K562 (cell line): ENCODE results near the gene CNTN3. TPM values are rescaled to one million over a fixed set of nuclear protein-coding genes. Genes with fewer than 3 reads are reported as not detected.

Experiments
- BACH1 ChIP-seq: fragments of 200-800 bp; sonication (Bioruptor generic); IDR thresholded peaks from 2 replicates; pipeline ENCODE4 v1.6.1; 2016; ENCODE audit warnings: missing genetic modification characterization, missing compliant biosample characterization
- GTF2B ChIP-seq: IDR thresholded peaks from 2 replicates; pipeline ENCODE4 v1.6.1; 2011; ENCODE audit not compliant: insufficient read length; ENCODE audit errors: extremely low read depth
- XRCC5 ChIP-seq: fragments of 200-400 bp; formaldehyde crosslinking; IDR thresholded peaks from 2 replicates; pipeline ENCODE4 v1.6.1; 2017; ENCODE audit warnings: low read depth, mild to moderate bottlenecking, low read length
- ZKSCAN3 ChIP-seq: fragments of 250-450 bp; sonication (Bioruptor Pico); IDR thresholded peaks from 2 replicates; pipeline ENCODE4 v1.4.0; 2020
- polyA plus RNA-seq, 8 experiments: library from polyadenylated mRNA; depleted of rRNA in 4 of 8; stranded (reverse) in 5 of 8; unstranded in 3 of 8; fragments of >200 nt; fragmentation: Nextera tagmentation in 2 of 8; fragmentation: Illumina TruSeq in 1 of 8; extraction: Ambion mirVana in 2 of 8; extraction: Trizol in 1 of 8; gene quantifications; 2 replicates each; pipeline versions ENCODE4 v1.2.1 to v1.2.3, GENCODE V29; 2011 to 2014; ENCODE audit warnings: inconsistent platforms in 1 of 8, missing spikeins in 1 of 8
- total RNA-seq, 7 experiments: library from RNA; depleted of rRNA in 6 of 7; stranded (reverse); fragments of >200 nt in 6 of 7; fragmentation: Illumina TruSeq in 2 of 7; extraction: Trizol in 2 of 7; gene quantifications; 2 replicates each; pipeline versions ENCODE4 v1.2.1 to v1.2.3, GENCODE V29; 2011 to 2021; ENCODE audit warnings: low replicate concordance in 1 of 7
- TF ChIP-seq, protein P1 (sequence below): fragments of 250-450 bp; sonication (Bioruptor Pico); IDR thresholded peaks from 2 replicates; pipeline ENCODE4 v1.5.0; 2022; ENCODE audit warnings: mild to moderate bottlenecking
- TF ChIP-seq, protein P2 (sequence below), 2 experiments: fragments of 450-650 bp in 1 of 2; sonication (generic) in 1 of 2; formaldehyde crosslinking in 1 of 2; IDR thresholded peaks; 2 replicates each; pipeline versions ENCODE4 v1.7.1 to v1.9.0; 2016 to 2022; ENCODE audit warnings: inconsistent platforms in 1 of 2, mild to moderate bottlenecking in 1 of 2, missing genetic modification reagents in 1 of 2

Gene CNTN3
- total and polyA plus RNA-seq, 9 of the 15 experiments (the other 6 are each of a cell fraction or from before 2014, with no cell fraction given): 0.01 to 0.07 (median 0.03) TPM; not detected in 3

DNA sequence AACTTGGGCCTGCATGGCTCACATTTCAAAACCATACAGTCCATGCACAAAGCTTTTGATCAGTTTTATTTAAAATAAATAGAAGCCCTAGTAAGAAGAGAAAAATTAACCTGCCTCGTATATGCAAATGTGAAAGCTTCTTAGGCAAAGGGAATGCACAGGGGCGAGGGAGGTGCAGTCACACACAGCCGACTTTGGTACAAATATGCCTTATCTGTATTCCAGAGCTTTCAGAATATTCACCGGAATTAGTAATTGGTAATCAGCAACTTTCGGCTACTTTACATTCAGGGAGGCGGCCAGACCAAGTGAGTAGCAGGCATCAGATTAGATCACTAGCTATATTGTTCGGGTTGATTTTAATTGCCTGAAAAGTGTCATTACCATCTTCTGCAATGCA is 7.5 kb downstream of the CNTN3 start (continued):
- TF ChIP-seq, protein P1, sequence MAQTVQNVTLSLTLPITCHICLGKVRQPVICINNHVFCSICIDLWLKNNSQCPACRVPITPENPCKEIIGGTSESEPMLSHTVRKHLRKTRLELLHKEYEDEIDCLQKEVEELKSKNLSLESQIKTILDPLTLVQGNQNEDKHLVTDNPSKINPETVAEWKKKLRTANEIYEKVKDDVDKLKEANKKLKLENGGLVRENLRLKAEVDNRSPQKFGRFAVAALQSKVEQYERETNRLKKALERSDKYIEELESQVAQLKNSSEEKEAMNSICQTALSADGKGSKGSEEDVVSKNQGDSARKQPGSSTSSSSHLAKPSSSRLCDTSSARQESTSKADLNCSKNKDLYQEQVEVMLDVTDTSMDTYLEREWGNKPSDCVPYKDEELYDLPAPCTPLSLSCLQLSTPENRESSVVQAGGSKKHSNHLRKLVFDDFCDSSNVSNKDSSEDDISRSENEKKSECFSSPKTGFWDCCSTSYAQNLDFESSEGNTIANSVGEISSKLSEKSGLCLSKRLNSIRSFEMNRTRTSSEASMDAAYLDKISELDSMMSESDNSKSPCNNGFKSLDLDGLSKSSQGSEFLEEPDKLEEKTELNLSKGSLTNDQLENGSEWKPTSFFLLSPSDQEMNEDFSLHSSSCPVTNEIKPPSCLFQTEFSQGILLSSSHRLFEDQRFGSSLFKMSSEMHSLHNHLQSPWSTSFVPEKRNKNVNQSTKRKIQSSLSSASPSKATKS (CRISPR knock-in tag): no peak
- TF ChIP-seq XRCC5 (no peak), BACH1 (no peak), ZKSCAN3 (CRISPR knock-in tag) (no peak), GTF2B (no peak)
- TF ChIP-seq, protein P2, sequence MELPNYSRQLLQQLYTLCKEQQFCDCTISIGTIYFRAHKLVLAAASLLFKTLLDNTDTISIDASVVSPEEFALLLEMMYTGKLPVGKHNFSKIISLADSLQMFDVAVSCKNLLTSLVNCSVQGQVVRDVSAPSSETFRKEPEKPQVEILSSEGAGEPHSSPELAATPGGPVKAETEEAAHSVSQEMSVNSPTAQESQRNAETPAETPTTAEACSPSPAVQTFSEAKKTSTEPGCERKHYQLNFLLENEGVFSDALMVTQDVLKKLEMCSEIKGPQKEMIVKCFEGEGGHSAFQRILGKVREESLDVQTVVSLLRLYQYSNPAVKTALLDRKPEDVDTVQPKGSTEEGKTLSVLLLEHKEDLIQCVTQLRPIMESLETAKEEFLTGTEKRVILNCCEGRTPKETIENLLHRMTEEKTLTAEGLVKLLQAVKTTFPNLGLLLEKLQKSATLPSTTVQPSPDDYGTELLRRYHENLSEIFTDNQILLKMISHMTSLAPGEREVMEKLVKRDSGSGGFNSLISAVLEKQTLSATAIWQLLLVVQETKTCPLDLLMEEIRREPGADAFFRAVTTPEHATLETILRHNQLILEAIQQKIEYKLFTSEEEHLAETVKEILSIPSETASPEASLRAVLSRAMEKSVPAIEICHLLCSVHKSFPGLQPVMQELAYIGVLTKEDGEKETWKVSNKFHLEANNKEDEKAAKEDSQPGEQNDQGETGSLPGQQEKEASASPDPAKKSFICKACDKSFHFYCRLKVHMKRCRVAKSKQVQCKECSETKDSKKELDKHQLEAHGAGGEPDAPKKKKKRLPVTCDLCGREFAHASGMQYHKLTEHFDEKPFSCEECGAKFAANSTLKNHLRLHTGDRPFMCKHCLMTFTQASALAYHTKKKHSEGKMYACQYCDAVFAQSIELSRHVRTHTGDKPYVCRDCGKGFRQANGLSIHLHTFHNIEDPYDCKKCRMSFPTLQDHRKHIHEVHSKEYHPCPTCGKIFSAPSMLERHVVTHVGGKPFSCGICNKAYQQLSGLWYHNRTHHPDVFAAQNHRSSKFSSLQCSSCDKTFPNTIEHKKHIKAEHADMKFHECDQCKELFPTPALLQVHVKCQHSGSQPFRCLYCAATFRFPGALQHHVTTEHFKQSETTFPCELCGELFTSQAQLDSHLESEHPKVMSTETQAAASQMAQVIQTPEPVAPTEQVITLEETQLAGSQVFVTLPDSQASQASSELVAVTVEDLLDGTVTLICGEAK (IDR thresholded peaks at IDR 0.05): no peak
- TF ChIP-seq, protein P2 (CRISPR knock-in tag; IDR thresholded peaks at IDR 0.05): no peak
